Progenitor cell of endocrine pancreas (in vitro differentiated cells): ENCODE measurements around the gene LAMA5. TPM values are rescaled to one million over a fixed set of nuclear protein-coding genes. Genes with fewer than 3 reads are reported as not detected.

Experiments
- DNase-seq: peaks from one replicate; pipeline ENCODE4 v3.0.0; 2021; ENCODE audit warnings: low spot score; ENCODE audit not compliant: unreplicated experiment
- H3K27ac Mint-ChIP-seq: 2 replicates; pipeline ENCODE4 v1.8.0; 2021; ENCODE audit warnings: mild to moderate bottlenecking, moderate library complexity, mixed read lengths
- H3K27me3 Mint-ChIP-seq: 2 replicates; pipeline ENCODE4 v1.8.0; 2021; ENCODE audit warnings: mixed read lengths
- H3K36me3 Mint-ChIP-seq: 2 replicates; pipeline ENCODE4 v1.8.0; 2022; ENCODE audit warnings: mixed read lengths; ENCODE audit not compliant: insufficient read depth
- H3K4me1 Mint-ChIP-seq: 2 replicates; pipeline ENCODE4 v1.8.0; 2021; ENCODE audit warnings: low read depth, mixed read lengths
- H3K4me3 Mint-ChIP-seq: 2 replicates; pipeline ENCODE4 v1.8.0; 2021; ENCODE audit warnings: low read depth, mild to moderate bottlenecking, moderate library complexity, mixed read lengths
- H3K9me3 Mint-ChIP-seq: 2 replicates; pipeline ENCODE4 v1.8.0; 2021; ENCODE audit warnings: low read depth, mixed read lengths
- total RNA-seq: library from RNA; stranded (reverse); gene quantifications from 2 replicates; pipeline ENCODE4 v1.2.1, GENCODE V29; 2021
- TF ChIP-seq, protein P1 (sequence below): fragments of 200-600 bp; sonication (generic); IDR thresholded peaks from one replicate; pipeline ENCODE4 v1.5.0; 2021; ENCODE audit warnings: antibody characterized with exemption, mild to moderate bottlenecking; ENCODE audit not compliant: unreplicated experiment

LAMA5 gene
- total RNA-seq, 1 donor from 2014 or later, result 252 TPM

DNA sequence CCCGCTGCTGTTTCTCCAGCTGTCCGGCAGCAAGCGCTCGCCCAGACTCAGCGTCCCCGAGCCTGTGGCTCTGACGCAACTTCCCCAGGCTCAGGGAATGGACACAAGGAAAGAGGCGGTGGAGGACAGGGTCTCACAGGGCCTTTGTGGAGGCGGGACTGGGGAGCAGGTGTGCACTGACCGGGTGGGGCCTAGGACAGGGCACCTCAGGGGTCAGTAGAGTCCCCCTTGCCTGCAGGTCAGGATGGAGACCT, 20.0 kb downstream of the LAMA5 start:
- Mint-ChIP-seq H3K27me3 (no peaks in the 10 kb centered on the region), H3K4me1 (no peaks in the 10 kb centered on the region), H3K4me3 (no peak overlapping the region), H3K27ac (no peak overlapping the region), H3K9me3 (peaks cover 8% of the 10 kb centered on the region), H3K36me3 (peaks cover 30% of the 10 kb centered on the region)
- no peak for DNase-seq
- TF ChIP-seq, protein P1, sequence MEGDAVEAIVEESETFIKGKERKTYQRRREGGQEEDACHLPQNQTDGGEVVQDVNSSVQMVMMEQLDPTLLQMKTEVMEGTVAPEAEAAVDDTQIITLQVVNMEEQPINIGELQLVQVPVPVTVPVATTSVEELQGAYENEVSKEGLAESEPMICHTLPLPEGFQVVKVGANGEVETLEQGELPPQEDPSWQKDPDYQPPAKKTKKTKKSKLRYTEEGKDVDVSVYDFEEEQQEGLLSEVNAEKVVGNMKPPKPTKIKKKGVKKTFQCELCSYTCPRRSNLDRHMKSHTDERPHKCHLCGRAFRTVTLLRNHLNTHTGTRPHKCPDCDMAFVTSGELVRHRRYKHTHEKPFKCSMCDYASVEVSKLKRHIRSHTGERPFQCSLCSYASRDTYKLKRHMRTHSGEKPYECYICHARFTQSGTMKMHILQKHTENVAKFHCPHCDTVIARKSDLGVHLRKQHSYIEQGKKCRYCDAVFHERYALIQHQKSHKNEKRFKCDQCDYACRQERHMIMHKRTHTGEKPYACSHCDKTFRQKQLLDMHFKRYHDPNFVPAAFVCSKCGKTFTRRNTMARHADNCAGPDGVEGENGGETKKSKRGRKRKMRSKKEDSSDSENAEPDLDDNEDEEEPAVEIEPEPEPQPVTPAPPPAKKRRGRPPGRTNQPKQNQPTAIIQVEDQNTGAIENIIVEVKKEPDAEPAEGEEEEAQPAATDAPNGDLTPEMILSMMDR, result no peak

DNA sequence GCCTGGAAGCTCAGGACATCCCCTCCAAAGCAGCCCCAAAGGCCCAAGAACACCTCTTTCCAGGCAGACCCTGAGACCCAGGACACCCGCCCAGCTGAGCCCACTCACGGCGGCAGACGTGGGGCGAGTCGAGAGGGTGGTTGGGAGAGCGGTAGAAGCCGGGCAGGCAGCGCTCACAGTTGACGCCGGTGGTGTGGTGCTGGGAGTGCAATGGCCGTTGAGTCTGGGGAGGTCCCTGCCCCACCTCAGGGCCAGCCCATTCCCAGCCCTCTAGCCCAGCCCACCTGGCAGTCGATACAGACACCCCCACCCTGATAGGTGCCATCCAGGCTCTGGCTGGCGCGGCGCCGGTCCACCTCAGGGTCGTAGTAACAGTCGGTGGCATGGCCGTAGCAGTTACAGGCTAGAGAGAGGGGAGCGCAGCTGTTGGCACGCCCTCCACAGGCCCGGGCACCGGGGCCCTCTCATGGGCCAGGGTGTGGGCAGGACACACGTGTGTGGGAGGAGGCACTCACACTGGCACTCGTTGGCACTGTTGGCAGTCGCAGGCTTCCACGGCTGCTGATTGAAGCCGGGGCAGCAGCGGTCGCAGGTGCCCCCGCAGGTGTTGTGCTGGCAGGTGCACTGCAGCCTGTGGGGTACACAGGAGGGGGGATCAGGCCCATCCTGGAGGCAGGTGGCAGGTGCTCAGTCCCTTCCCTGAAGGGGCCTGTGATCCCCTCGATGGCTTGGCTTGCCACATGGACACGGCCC, 20.5 kb downstream of the LAMA5 start:
- no peaks in the 10 kb centered on the region for H3K27me3 Mint-ChIP-seq

DNA sequence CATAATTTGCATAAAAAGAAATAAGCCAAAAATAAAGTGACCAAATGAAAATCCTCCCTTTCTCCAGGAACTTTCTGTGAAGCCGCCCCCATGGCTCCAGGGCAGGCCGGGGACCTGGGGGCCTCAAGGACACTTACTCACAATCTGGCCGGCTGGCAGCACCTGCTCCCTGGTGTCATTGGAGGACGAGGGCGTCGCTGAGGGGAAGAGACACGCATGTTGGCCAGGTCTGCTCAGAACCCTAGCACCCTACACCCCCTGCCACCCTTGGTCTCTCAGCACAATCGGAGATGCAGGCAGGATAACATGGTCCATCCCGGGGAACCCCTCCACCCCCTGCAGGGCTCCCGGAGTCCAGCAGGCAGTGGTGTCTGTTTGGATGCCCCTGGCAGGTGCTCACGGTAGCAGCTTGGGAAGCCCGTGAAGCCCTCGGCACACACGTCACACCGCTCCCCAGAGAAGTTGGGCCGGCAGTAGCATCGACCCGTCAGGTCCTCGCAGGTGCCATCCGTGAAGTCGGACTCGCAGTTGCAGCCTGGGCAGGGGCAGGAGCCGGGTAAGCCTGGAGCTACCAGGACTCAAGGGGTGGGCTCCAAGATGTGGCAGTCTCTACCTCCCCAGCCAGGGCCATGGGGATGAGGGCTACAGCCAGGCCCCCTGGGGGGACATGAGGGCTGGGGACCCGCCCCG, 21.3 kb downstream of the LAMA5 start:
- TF ChIP-seq, protein P1, result no peak
- H3K4me3 Mint-ChIP-seq, result no peak overlapping the region
- no peaks in the 10 kb centered on the region for H3K4me1 Mint-ChIP-seq
- H3K27me3 Mint-ChIP-seq, result no peaks in the 10 kb centered on the region
- no peak for DNase-seq
- no peak overlapping the region for H3K27ac Mint-ChIP-seq
- H3K9me3 Mint-ChIP-seq, result peaks cover 8% of the 10 kb centered on the region
- peaks cover 38% of the 10 kb centered on the region for H3K36me3 Mint-ChIP-seq

More for the DNA sequence above, 20.5 kb downstream of the LAMA5 start:
- Mint-ChIP-seq H3K9me3 (peaks cover 8% of the 10 kb centered on the region), H3K4me3 (no peak overlapping the region), H3K36me3 (peaks cover 33% of the 10 kb centered on the region), H3K27ac (no peak overlapping the region), H3K4me1 (no peaks in the 10 kb centered on the region)
- TF ChIP-seq, protein P1, result no peak
- DNase-seq, result no peak

DNA sequence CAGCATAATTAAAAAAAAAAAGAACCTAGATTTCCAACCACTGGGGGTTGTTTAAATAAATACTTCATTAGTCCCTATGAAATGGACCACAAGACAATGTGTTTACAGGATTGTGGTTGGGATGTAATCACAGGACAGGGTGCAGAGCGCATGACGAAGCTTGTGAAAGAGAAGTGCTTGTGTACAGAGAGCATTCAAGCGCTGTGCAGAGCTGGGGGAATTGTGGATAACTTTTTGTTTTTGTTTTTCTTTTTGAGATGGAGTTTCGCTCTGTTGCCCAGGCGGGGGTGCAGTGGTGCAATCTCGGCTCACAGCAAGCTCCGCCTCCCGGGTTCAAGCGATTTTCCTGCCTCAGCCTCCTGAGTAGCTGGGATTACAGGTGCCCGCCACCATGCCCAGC, 22.3 kb downstream of the LAMA5 start:
- H3K27me3 Mint-ChIP-seq, result no peaks in the 10 kb centered on the region
- no peak for DNase-seq
- H3K4me3 Mint-ChIP-seq, result no peak overlapping the region
- H3K4me1 Mint-ChIP-seq, result no peaks in the 10 kb centered on the region
- H3K9me3 Mint-ChIP-seq, result peaks cover 8% of the 10 kb centered on the region
- no peak overlapping the region for H3K27ac Mint-ChIP-seq
- H3K36me3 Mint-ChIP-seq, result peaks cover 40% of the 10 kb centered on the region
- TF ChIP-seq, protein P1, result no peak

DNA sequence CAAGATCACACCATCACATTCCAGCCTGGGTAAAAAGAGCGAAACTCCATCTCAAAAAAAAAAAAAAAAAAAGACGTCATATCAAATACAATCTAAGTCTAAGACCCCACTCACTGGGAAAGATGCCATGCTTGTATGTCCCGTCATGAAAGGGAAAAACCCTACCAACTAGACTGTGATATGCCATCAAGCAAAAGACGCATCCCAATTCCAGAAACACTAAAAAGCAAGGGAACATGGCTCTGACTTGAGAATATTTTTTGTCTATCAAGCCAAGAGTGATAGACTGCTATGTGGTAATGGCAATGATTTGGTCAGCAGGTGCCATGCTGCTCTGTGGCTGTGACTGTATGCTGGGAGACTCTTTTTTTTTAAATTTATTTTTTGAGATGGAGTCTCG, 23.0 kb downstream of the LAMA5 start:
- TF ChIP-seq, protein P1, result no peak
- peaks cover 4% of the 10 kb centered on the region for H3K9me3 Mint-ChIP-seq
- peaks cover 40% of the 10 kb centered on the region for H3K36me3 Mint-ChIP-seq
- DNase-seq, result no peak
- no peaks in the 10 kb centered on the region for H3K27me3 Mint-ChIP-seq
- H3K4me3 Mint-ChIP-seq, result no peak overlapping the region
- no peaks in the 10 kb centered on the region for H3K4me1 Mint-ChIP-seq
- H3K27ac Mint-ChIP-seq, result no peak overlapping the region
